GM12873 (cell line): ENCODE results near the gene PDZRN3.

Experiments
- CTCF ChIP-seq: IDR thresholded peaks from 2 replicates; pipeline ENCODE4 v1.5.1; 2012; ENCODE audit warnings: low read depth, mild to moderate bottlenecking, moderate library complexity, low read length, control low read depth; ENCODE audit not compliant: insufficient read depth; ENCODE audit errors: missing control alignments

The PDZRN3 gene

GRCh38 chr3:73442152-73442551 lies 182.6 kb downstream of the PDZRN3 start:
- no peak for TF ChIP-seq CTCF

- TF ChIP-seq CTCF, result no peak
Observed at GRCh38 chr3:73437828-73438227, 186.9 kb downstream of the PDZRN3 start.

DNA sequence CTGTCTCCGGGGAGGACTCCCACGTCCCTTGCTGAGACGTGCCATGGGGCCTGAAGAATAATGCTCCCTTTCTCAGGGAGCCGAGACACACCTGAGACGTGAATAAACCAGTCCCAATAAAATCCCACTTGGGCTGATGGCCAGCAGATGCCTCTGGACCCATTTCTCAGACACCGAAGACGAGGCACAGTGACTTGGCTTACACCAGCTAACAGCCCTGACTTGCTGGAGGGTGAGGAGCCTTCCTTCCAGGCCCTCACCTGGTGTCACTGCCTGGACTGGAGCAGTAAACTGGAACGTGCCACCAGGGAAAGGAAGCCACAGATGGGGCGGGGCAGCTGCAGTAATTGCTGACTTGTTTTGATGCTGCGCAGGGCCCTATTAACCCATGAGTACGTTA lies 189.7 kb downstream of the PDZRN3 start:
- TF ChIP-seq CTCF, result no peak

DNA sequence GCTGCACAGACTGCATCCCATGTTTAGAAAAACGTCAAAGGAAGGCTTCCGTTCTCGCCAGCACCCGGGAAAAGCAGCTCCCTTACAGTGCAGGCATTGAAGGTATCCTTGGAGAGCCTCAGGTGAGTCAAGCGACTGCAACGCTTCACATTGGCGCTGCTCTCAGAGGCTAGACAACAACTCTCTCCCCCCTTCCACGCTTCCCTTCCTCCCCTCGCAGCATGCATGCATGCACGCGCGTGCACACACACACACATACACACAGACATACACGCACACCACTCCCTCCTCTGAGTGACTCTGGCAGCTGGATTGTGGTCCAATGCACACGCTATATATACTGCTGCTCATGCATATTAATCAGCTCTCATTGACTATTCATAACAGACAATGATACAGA lies 191.1 kb downstream of the PDZRN3 start:
- no peak for TF ChIP-seq CTCF

GRCh38 chr3:73433079-73433478 lies 191.7 kb downstream of the PDZRN3 start:
- TF ChIP-seq CTCF, result no peak

GRCh38 chr3:73432706-73433032 lies 192.1 kb downstream of the PDZRN3 start:
- TF ChIP-seq CTCF, result no peak

DNA sequence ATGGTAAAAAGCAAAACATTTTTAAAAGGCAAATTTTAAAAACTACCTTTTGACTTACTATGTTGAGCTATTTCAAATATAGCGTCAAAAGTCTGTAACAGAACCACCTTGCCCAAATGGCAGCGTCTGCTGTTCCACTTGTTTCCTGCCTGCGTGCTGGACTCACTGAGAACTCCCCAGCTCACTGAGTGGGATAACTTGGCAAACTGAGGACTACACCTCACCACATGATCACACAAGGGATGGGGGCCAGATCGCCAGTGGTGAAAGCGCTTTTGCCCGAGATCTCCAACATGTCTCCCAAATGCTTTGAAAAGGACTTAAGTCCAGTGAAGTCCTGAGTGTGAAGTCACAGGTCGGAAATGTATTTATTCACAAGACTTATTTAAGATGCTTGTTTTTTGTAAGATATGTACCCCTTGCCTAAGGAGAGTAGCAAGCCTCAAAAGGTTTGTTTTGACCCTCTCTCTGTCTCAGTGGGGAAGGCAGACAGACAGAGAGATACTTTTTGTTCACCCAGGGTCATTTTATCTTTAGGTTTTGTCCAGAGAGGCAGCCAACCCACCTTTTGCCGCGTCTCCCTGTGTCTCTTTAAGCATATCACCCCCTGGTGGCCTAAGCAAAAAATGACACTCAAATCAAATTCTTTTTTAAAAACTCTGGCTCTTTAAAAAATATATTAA lies 192.6 kb downstream of the PDZRN3 start:
- peak; percentile 68 for TF ChIP-seq CTCF
